ENCODE results near the gene TTR.

The TTR gene

GRCh38 chr18:31612124-31612523, 20.4 kb downstream of the TTR start:
- CTCF ChIA-PET, result interaction anchor here (0.7 to 3.3 kb wide), 6 partner anchors 7 to 209 kb away, joined by 3 to 23 read pairs (median 4); no protein-coding TSS in a partner anchor
- no peak for TF ChIP-seq CTCF (IDR thresholded peaks at IDR 0.05; ENCODE audit: control extremely low read depth, extremely low read depth, low read depth, missing control alignments)

DNA sequence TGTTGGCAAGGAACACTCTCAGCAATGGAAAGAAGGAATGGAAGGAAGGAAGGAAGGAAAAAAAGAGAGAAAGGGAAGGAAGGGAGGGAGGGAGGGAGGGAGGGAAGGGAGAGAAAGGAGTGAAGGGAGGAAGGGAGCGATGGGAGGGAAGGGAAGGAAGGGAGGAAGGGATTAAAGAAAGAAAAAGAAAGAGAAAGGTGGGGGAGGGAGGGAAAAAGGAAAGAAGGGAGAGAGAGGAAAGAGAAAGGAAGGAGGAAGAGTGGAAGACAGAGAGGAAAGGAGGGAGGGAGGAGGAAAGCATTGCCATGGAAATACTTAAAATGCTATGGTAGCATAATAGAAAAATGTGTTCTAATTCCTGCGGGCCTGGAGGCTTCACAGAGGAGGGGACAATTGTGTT, 22.4 kb downstream of the TTR start:
- CTCF ChIA-PET, result interaction anchor here (1.0 to 1.5 kb wide), 3 partner anchors 31 to 109 kb away, joined by 3 to 5 read pairs (median 3); no protein-coding TSS in a partner anchor
- TF ChIP-seq CTCF (IDR thresholded peaks at IDR 0.05; ENCODE audit: control extremely low read depth, extremely low read depth, low read depth, missing control alignments), result no peak
- no peak for DNase-seq (ENCODE audit: extremely low spot score)
- POLR2A ChIA-PET, result no interaction called here

More at GRCh38 chr18:31612124-31612523, 20.4 kb downstream of the TTR start:
- POLR2A ChIA-PET, result no interaction called here
- DNase-seq (ENCODE audit: extremely low spot score), result no peak

- ChIA-PET POLR2A (no interaction called here), CTCF (no interaction called here)
- no peak for DNase-seq (ENCODE audit: extremely low spot score)
- TF ChIP-seq CTCF (IDR thresholded peaks at IDR 0.05; ENCODE audit: control extremely low read depth, extremely low read depth, low read depth, missing control alignments), result no peak
These were observed 24.9 kb downstream of the TTR start for GRCh38 chr18:31616586-31616985.

DNA sequence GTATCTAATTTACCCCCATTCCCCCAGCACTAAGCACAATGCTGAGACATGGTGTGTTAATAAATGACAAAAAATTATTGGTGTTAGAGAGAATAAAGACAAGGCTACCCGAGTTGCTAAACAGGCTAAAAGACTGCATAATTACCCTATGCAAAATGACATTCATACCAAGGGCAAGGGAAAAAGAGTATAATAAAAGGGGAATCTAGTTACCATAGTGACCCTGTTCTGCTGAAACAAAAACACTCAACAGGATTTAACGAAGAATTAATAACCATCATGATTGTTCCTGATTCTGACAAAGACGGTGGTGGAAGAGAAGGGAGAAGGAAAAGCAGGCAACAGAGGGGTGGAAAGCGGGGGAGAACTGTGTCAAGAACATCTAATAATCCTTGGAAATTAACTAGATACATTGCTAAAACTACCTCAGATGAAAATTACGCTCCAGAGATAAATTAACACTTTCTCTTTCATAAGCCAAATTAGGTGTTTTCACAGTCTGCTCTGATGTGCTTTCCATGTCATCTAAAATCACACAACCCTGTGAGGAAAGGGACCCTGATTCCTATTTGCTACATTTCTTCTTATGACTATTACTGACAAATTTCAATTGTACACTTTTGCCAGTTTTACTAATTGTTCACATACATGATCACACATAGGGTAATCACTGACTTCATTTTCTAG, 25.5 kb downstream of the TTR start:
- POLR2A ChIA-PET, result no interaction called here
- no peak for DNase-seq (ENCODE audit: extremely low spot score)

DNA sequence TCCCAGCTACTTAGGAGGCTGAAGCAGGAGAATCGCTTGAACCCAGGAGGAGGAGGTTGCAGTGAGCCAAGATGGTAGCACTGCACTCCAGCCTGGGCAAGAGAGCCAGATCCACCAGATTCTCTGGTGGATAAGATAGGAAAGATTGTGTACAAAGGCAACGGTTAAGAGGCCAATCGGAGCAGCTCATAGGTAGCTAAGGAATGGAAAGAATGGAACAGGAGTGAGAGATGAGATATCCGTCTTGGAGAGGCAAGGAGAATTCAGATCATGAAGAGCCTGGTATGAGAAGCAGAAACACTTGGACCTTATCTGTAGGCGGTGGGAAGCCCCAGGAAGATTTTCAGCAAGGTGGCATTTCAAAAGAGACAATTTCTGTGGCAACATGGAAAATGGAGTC, 27.1 kb downstream of the TTR start:
- TF ChIP-seq CTCF (IDR thresholded peaks at IDR 0.05; ENCODE audit: control extremely low read depth, extremely low read depth, low read depth, missing control alignments), result no peak
- no peak for DNase-seq (ENCODE audit: extremely low spot score)
- POLR2A ChIA-PET, result interaction anchor here (0.7 kb wide), 1 partner anchor 120 kb away, joined by 3 read pairs; no protein-coding TSS in a partner anchor
- CTCF ChIA-PET, result no interaction called here

More for the DNA sequence above, 25.5 kb downstream of the TTR start:
- CTCF ChIA-PET, result no interaction called here
- no peak for TF ChIP-seq CTCF (IDR thresholded peaks at IDR 0.05; ENCODE audit: control extremely low read depth, extremely low read depth, low read depth, missing control alignments)

DNA sequence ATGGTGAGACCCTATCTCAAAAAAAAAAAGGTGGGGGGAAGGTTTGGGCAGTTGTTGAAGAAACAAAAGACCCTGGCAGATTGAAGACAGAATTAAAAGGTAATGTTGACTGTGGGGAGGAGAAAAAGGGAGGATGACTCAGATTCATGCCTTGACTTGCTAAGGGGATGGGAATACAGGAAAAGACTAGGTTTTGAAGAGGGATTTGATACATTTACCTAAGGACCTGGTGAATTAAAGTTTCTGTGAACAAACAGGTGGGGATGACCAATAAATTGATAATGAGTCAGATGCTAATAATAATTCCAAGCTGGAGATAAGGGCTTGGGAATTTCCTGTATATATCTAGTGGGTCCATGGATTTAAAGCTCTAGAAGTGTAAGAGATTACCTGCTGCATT, 27.6 kb downstream of the TTR start:
- POLR2A ChIA-PET, result interaction anchor here (0.7 kb wide), 1 partner anchor 121 kb away, joined by 3 read pairs; no protein-coding TSS in a partner anchor

More for the DNA sequence above, 27.6 kb downstream of the TTR start:
- CTCF ChIA-PET, result interaction anchor here (1.0 kb wide), 1 partner anchor 8 kb away, joined by 4 read pairs; no protein-coding TSS in a partner anchor
- no peak for TF ChIP-seq CTCF (IDR thresholded peaks at IDR 0.05; ENCODE audit: control extremely low read depth, extremely low read depth, low read depth, missing control alignments)
- DNase-seq (ENCODE audit: extremely low spot score), result no peak
